Endothelial cell of umbilical vein (primary cell): ENCODE results near the gene SEMA4D. TPM values are rescaled to one million over a fixed set of nuclear protein-coding genes. Genes with fewer than 3 reads are reported as not detected.

Experiments used
- BruUV-seq: library from RNA; stranded (reverse); fragments of 400-500 nt; replicated peaks from 2 replicates; lab custom pipeline; 2021; lab: Mats Ljungman, UMichigan
- CTCF ChIA-PET: fragments of 300-600, 350-600 bp; sonication (Branson Sonifier 250); formaldehyde crosslinking; loops from one replicate; lab custom pipeline; 2021; ENCODE audit warnings: antibody characterized with exemption, inconsistent platforms; lab: Charles Lee
- POLR2A ChIA-PET: fragments of 300-600, 350-600 bp; sonication (Branson Sonifier 250); formaldehyde crosslinking; loops from one replicate; lab custom pipeline; 2021; ENCODE audit warnings: antibody characterized with exemption, inconsistent platforms; lab: Charles Lee
- DNase-seq: peaks from one replicate; pipeline ENCODE4 v3.0.0-alpha.2; 2011; ENCODE audit warnings: low read depth, low spot score
- FAIRE-seq: peaks from 2 replicates; lab custom pipeline; 2011; peaks lifted over from hg19 to GRCh38; lab: Jason Lieb, UNC
- H2AFZ ChIP-seq: 2 replicates; pipeline ENCODE4 v1.6.0; 2012; ENCODE audit warnings: low read depth, low read length, control low read depth, inconsistent platforms
- H3K27ac ChIP-seq: 2 replicates; pipeline ENCODE4 v1.5.1; 2011; ENCODE audit warnings: low read depth, mild to moderate bottlenecking, control low read depth, low read length, moderate library complexity; ENCODE audit not compliant: insufficient read depth
- H3K27me3 ChIP-seq, 2 experiments: 2 replicates each; pipeline versions ENCODE4 v1.6.0 to v1.6.1; 2011; ENCODE audit warnings: low read length in 2 of 2, mixed read lengths in 1 of 2; ENCODE audit not compliant: control insufficient read depth in 2 of 2, insufficient read depth in 2 of 2
- H3K36me3 ChIP-seq, 2 experiments: 2 replicates in 1 of 2; 3 replicates in 1 of 2; pipeline ENCODE4 v1.5.1; 2011; ENCODE audit warnings: low read length in 2 of 2, mild to moderate bottlenecking in 1 of 2, moderate library complexity in 1 of 2; ENCODE audit not compliant: control insufficient read depth in 2 of 2, insufficient read depth in 2 of 2; ENCODE audit errors: extremely low read depth in 1 of 2
- H3K4me1 ChIP-seq: 3 replicates; pipeline ENCODE4 v1.5.1; 2011; ENCODE audit warnings: mild to moderate bottlenecking, low read length; ENCODE audit not compliant: control insufficient read depth, insufficient read depth; ENCODE audit errors: extremely low read depth
- H3K4me2 ChIP-seq: 2 replicates; pipeline ENCODE4 v1.6.1; 2011; ENCODE audit warnings: low read length, control low read depth, mixed read lengths; ENCODE audit not compliant: insufficient read depth
- H3K4me3 ChIP-seq, 3 experiments: fragments of 200-600 bp in 1 of 3; sonication (generic), shearing (Covaris generic) in 1 of 3; replicated peaks in 1 of 3; 2 replicates each; pipeline ENCODE4 v1.5.1; 2011 to 2016; ENCODE audit warnings: control low read depth in 3 of 3, low read length in 3 of 3, mild to moderate bottlenecking in 2 of 3, inconsistent platforms in 1 of 3, low read depth in 1 of 3, moderate library complexity in 1 of 3; ENCODE audit not compliant: insufficient read depth in 1 of 3
- H3K79me2 ChIP-seq: 2 replicates; pipeline ENCODE4 v1.6.0; 2012; ENCODE audit warnings: low read length, inconsistent platforms; ENCODE audit not compliant: control insufficient read depth, insufficient read depth
- H3K9ac ChIP-seq: replicated peaks from 2 replicates; pipeline ENCODE3; 2011; ENCODE audit warnings: low read length, control low read depth; ENCODE audit not compliant: insufficient read depth; ENCODE audit errors: extremely low read depth
- H3K9me1 ChIP-seq: replicated peaks from 3 replicates; pipeline ENCODE4 v1.6.0; 2011; ENCODE audit warnings: mild to moderate bottlenecking, low read length; ENCODE audit not compliant: control insufficient read depth, insufficient read depth; ENCODE audit errors: extremely low read depth
- H3K9me3 ChIP-seq: replicated peaks from 2 replicates; pipeline ENCODE4 v1.5.1; 2012; ENCODE audit warnings: low read length, inconsistent platforms; ENCODE audit not compliant: control insufficient read depth, insufficient read depth
- H4K20me1 ChIP-seq: replicated peaks from 2 replicates; pipeline ENCODE3; 2011; ENCODE audit warnings: mild to moderate bottlenecking, low read length; ENCODE audit not compliant: control insufficient read depth, insufficient read depth; ENCODE audit errors: extremely low read depth
- EZH2 ChIP-seq: IDR thresholded peaks from 2 replicates; pipeline ENCODE4 v1.6.1; 2012; ENCODE audit warnings: borderline replicate concordance, low read depth, mild to moderate bottlenecking, moderate library complexity, low read length, inconsistent platforms; ENCODE audit not compliant: severe bottlenecking
- FOS ChIP-seq: IDR thresholded peaks from 2 replicates; pipeline ENCODE4 v1.6.1; 2011; ENCODE audit warnings: mild to moderate bottlenecking, low read length, moderate library complexity, borderline replicate concordance; ENCODE audit not compliant: insufficient read depth
- GATA2 ChIP-seq: IDR thresholded peaks from 2 replicates; pipeline ENCODE4 v1.7.0; 2011; ENCODE audit warnings: low read depth, mild to moderate bottlenecking, moderate library complexity, mixed read lengths, low read length; ENCODE audit not compliant: insufficient read length, insufficient read depth
- JUN ChIP-seq: IDR thresholded peaks from 2 replicates; pipeline ENCODE4 v1.6.1; 2011; ENCODE audit warnings: borderline replicate concordance, low read depth; ENCODE audit not compliant: insufficient read length, insufficient read depth
- MAX ChIP-seq: IDR thresholded peaks from 2 replicates; pipeline ENCODE4 v1.6.1; 2011; ENCODE audit not compliant: insufficient read depth, insufficient read length
- MYC ChIP-seq: IDR thresholded peaks from one replicate; pipeline ENCODE4 v1.6.1; 2011; ENCODE audit warnings: mild to moderate bottlenecking, low read depth, low read length
- POLR2A ChIP-seq: IDR thresholded peaks from 2 replicates; pipeline ENCODE4 v1.6.1; 2012; ENCODE audit warnings: low read depth, mild to moderate bottlenecking, control low read depth, low read length
- POLR2AphosphoS5 ChIP-seq: IDR thresholded peaks from 2 replicates; pipeline ENCODE4 v1.6.1; 2012; ENCODE audit warnings: low read depth, mild to moderate bottlenecking, control low read depth, low read length, moderate library complexity; ENCODE audit not compliant: insufficient read depth
- dilution Hi-C: fragments of 300-500 bp; cut with MboI; formaldehyde crosslinking; loops from one replicate; pipeline ENCODE4 v1.15.0; 2019; ENCODE audit warnings: low sequenced_read_pairs; ENCODE audit not compliant: extremely low pct_ligation_motif_present
- intact Hi-C: fragments of 100-400 bp; cut with micrococcal nuclease; formaldehyde crosslinking; loops from one replicate; pipeline ENCODE4 v1.10.0; 2022
- polyA plus RNA-seq, 4 experiments: library from polyadenylated mRNA; depleted of rRNA in 3 of 4; stranded (reverse) in 3 of 4; unstranded in 1 of 4; fragments of >200 nt; gene quantifications; 2 replicates each; pipeline versions ENCODE4 v1.2.1 to v1.2.3, GENCODE V29; 2011 to 2012; ENCODE audit warnings: missing spikeins in 1 of 4
- total RNA-seq: library from RNA; stranded (reverse); gene quantifications from 2 replicates; pipeline ENCODE4 v1.2.3, GENCODE V29; 2021
- TF ChIP-seq, protein P1 (sequence below), 2 donors: IDR thresholded peaks; 1 replicate in 1 of 2; 2 replicates in 1 of 2; pipeline ENCODE4 v1.5.1; 2011; ENCODE audit warnings: low read length in 2 of 2, mild to moderate bottlenecking in 2 of 2, moderate library complexity in 2 of 2, control low read depth in 1 of 2, inconsistent platforms in 1 of 2, low read depth in 1 of 2; ENCODE audit not compliant: insufficient read depth in 1 of 2; ENCODE audit errors: extremely low read depth in 1 of 2

SEMA4D gene
- total and polyA plus RNA-seq, 2 donors (not counting 3 experiments of a cell fraction or from before 2014, with no cell fraction given) = 3.9 to 15.7 TPM

GRCh38 chr9:89351584-89352300, 146.2 kb downstream of the SEMA4D start:
- Histone ChIP-seq H3K27ac (no peak overlapping the region), H3K36me3 (peaks cover 18 to 53% of the 10 kb centered on the region in 2 experiments), H3K4me3 (no peak overlapping the region), H3K79me2 (no peaks in the 10 kb centered on the region), H4K20me1 (no peaks in the 10 kb centered on the region), H3K4me2 (no peak overlapping the region), H3K4me1 (no peaks in the 10 kb centered on the region), H3K9me3 (no peaks in the 10 kb centered on the region), H3K9ac (no peak overlapping the region), H3K9me1 (no peaks in the 10 kb centered on the region), H3K27me3 (no peaks in the 10 kb centered on the region), H2AFZ (no peak overlapping the region)
- no peak for DNase-seq
- intact Hi-C loops = no loop called here
- BruUV-seq = no TSS peak
- no peak for TF ChIP-seq MYC
- no peak for TF ChIP-seq FOS
- TF ChIP-seq MAX = no peak
- no peak for TF ChIP-seq POLR2AphosphoS5
- TF ChIP-seq POLR2A = no peak
- TF ChIP-seq, protein P1, sequence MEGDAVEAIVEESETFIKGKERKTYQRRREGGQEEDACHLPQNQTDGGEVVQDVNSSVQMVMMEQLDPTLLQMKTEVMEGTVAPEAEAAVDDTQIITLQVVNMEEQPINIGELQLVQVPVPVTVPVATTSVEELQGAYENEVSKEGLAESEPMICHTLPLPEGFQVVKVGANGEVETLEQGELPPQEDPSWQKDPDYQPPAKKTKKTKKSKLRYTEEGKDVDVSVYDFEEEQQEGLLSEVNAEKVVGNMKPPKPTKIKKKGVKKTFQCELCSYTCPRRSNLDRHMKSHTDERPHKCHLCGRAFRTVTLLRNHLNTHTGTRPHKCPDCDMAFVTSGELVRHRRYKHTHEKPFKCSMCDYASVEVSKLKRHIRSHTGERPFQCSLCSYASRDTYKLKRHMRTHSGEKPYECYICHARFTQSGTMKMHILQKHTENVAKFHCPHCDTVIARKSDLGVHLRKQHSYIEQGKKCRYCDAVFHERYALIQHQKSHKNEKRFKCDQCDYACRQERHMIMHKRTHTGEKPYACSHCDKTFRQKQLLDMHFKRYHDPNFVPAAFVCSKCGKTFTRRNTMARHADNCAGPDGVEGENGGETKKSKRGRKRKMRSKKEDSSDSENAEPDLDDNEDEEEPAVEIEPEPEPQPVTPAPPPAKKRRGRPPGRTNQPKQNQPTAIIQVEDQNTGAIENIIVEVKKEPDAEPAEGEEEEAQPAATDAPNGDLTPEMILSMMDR (IDR thresholded peaks at IDR 0.05; ENCODE audit: extremely low read depth in 1 of 2, insufficient read depth in 1 of 2, low read depth in 1 of 2, low read length in 2 of 2) = no peak
- no peak for TF ChIP-seq GATA2
- TF ChIP-seq EZH2 = no peak
- TF ChIP-seq JUN = no peak
- POLR2A ChIA-PET = no interaction called here
- CTCF ChIA-PET = no interaction called here
- FAIRE-seq = no peak
- dilution Hi-C loops = no loop called here
